ENCODE data around the gene NPAS3. TPM values are rescaled to one million over a fixed set of nuclear protein-coding genes. Genes with fewer than 3 reads are reported as not detected.

Gene NPAS3
- total RNA-seq, 4 donors from 2014 or later = 0.51 to 15.2 (median 6.6) TPM

DNA sequence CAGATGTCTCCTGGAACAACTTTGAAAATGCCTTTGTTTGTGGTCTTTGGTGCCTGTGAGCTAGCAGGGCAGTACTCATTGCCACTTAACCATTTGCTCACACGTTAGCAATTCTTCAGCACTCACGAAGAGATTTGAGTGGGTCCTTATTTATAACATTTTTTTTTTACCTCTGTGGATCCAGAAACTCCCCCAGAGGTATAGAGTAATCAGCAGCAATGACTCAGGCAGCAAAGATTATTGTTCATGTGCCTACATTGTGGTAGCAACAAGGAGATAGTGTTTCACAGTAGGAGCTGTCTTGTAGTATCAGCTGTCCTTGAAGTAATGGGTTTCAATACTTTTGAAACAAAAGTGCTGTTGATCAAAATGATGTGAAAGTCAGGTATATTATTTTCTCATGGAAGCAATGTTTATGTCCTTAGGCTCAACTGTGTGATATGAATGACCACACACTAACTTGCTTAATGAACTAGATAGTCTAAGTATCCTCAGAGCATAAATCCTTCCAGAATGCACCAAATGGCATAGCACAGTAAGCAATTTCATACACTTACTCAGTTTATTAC is 708.1 kb downstream of the NPAS3 start:
- intact Hi-C loops (cut with DNase I; ENCODE audit: low total_unique reads) = no loop called here
- H3K4me1 ChIP-seq = no peaks in the 10 kb centered on the region
- no peak for DNase-seq
- TF ChIP-seq, protein P1, sequence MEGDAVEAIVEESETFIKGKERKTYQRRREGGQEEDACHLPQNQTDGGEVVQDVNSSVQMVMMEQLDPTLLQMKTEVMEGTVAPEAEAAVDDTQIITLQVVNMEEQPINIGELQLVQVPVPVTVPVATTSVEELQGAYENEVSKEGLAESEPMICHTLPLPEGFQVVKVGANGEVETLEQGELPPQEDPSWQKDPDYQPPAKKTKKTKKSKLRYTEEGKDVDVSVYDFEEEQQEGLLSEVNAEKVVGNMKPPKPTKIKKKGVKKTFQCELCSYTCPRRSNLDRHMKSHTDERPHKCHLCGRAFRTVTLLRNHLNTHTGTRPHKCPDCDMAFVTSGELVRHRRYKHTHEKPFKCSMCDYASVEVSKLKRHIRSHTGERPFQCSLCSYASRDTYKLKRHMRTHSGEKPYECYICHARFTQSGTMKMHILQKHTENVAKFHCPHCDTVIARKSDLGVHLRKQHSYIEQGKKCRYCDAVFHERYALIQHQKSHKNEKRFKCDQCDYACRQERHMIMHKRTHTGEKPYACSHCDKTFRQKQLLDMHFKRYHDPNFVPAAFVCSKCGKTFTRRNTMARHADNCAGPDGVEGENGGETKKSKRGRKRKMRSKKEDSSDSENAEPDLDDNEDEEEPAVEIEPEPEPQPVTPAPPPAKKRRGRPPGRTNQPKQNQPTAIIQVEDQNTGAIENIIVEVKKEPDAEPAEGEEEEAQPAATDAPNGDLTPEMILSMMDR (IDR thresholded peaks at IDR 0.05) = no peak
- no peak for TF ChIP-seq POLR2A (IDR thresholded peaks at IDR 0.05)
- H3K27me3 ChIP-seq = no peaks in the 10 kb centered on the region
- H3K27ac ChIP-seq = no peak overlapping the region
- H3K9me3 ChIP-seq = no peaks in the 10 kb centered on the region
- H3K4me3 ChIP-seq = no peak overlapping the region
- H3K36me3 ChIP-seq = no peaks in the 10 kb centered on the region

DNA sequence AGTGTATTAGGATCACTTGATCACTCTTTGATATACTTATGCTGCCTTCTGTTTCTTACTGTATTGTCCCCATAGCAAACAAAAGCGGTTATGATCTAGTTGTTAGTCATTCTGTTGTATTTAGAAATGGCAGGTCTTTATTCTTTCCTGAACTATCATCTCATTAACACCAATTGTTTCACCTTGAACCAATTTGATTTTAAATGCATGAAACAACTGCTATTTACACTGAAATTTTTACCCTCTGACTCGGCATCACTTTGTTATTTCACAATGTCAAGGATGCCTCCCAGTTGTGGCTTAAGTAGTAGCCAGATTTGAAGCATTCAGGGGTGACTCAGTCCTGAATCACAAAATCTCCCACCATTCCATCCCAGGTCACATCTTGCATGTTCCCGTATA is 708.7 kb downstream of the NPAS3 start:
- no peaks in the 10 kb centered on the region for H3K9me3 ChIP-seq
- no peak overlapping the region for H3K27ac ChIP-seq
- TF ChIP-seq, protein P1 (IDR thresholded peaks at IDR 0.05) = no peak
- no peak for TF ChIP-seq POLR2A (IDR thresholded peaks at IDR 0.05)
- no peaks in the 10 kb centered on the region for H3K36me3 ChIP-seq
- no peaks in the 10 kb centered on the region for H3K4me1 ChIP-seq
- no peak for DNase-seq
- intact Hi-C loops (cut with DNase I; ENCODE audit: low total_unique reads) = no loop called here
- H3K4me3 ChIP-seq = no peak overlapping the region
- no peaks in the 10 kb centered on the region for H3K27me3 ChIP-seq

DNA sequence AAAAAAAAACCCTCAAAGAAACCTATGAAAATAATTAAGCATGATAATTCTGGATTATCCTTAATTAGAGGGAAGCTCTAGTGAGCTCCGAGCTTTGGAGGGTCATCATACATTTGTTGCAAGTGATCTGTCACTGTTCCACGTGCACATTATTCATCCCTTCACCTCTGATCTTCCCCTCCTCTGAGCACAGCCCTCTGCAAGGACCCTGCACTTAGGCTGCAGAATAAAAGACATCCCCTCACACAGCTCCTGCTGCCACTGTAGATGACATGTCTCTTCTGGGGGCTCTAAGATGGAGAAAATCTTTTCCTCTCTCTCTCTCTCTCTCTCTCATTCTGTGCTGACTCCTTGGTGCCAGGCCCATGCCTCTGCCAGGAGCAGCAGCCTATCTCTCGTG is 711.8 kb downstream of the NPAS3 start:
- no peak for TF ChIP-seq POLR2A (IDR thresholded peaks at IDR 0.05)
- TF ChIP-seq, protein P1 (IDR thresholded peaks at IDR 0.05) = no peak
- Histone ChIP-seq H3K9me3 (no peaks in the 10 kb centered on the region), H3K4me1 (no peaks in the 10 kb centered on the region), H3K36me3 (no peaks in the 10 kb centered on the region), H3K27me3 (no peaks in the 10 kb centered on the region), H3K4me3 (no peak overlapping the region), H3K27ac (no peak overlapping the region)
- intact Hi-C loops (cut with DNase I; ENCODE audit: low total_unique reads) = no loop called here
- no peak for DNase-seq

DNA sequence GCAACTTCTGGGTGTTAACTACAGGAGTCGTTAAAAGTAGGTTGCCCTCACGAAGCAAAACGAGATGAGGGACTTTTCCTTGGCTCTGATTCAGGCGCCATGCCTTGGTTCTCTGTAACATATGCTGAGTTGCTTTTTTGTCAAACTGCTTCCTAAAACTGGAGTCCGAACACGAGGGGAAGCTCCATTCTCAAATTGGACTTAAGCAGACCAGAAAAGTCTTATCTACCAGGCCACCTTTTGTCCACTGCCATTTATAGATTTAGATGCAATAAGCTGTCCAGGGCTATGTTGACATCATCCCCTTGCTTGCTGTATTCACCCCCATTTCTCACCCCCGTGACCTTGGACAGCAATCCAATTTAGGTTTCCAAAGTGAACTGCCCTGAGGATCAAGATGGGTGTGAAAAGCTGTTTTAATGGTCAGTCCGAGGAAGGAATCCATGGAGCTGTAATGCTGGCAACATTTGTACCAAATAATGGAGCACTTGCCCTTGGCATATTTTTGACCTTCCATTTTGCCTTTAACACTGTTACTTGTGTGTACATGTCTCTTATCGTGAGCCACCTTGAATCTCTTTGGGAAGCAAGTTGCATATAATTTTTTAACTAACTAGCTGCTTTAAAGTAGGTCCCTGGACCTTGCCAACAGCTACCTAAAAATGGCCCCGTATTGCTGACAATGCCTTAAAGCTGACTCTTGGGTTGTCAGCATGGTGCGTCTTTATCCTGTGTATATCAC is 714.1 kb downstream of the NPAS3 start:
- H3K27ac ChIP-seq = no peak overlapping the region
- no peaks in the 10 kb centered on the region for H3K4me1 ChIP-seq
- no peak overlapping the region for H3K4me3 ChIP-seq
- H3K36me3 ChIP-seq = no peaks in the 10 kb centered on the region
- DNase-seq = no peak
- TF ChIP-seq, protein P1 (IDR thresholded peaks at IDR 0.05) = no peak
- no peak for TF ChIP-seq POLR2A (IDR thresholded peaks at IDR 0.05)
- intact Hi-C loops (cut with DNase I; ENCODE audit: low total_unique reads) = no loop called here
- H3K9me3 ChIP-seq = no peaks in the 10 kb centered on the region
- H3K27me3 ChIP-seq = no peaks in the 10 kb centered on the region

DNA sequence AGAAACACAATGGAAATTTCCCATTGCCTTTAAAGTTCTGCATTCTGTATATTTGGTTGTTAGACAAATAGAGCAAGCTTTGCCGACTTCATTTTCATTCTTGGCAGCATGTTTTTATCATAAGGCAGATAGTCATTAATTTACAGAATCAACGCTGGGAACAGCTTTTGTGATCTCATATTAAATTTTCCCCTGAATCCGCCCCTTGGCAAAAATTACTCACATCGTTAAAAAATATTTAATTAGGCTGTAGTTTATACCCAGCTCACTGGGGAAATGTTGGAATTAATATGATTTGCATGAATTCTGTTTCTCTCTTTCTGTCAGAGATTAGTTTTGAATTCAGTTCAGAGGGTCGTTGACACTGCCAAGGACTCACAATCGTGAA is 714.6 kb downstream of the NPAS3 start:
- no peak for DNase-seq
- H3K4me1 ChIP-seq = no peaks in the 10 kb centered on the region
- H3K4me3 ChIP-seq = no peak overlapping the region
- H3K27me3 ChIP-seq = no peaks in the 10 kb centered on the region
- intact Hi-C loops (cut with DNase I; ENCODE audit: low total_unique reads) = no loop called here
- no peaks in the 10 kb centered on the region for H3K36me3 ChIP-seq
- TF ChIP-seq POLR2A (IDR thresholded peaks at IDR 0.05) = no peak
- TF ChIP-seq, protein P1 (IDR thresholded peaks at IDR 0.05) = no peak
- no peaks in the 10 kb centered on the region for H3K9me3 ChIP-seq
- H3K27ac ChIP-seq = no peak overlapping the region

Measured in uterus (tissue), 4 donors.